Left kidney (tissue), 8 donors: Measurements from ENCODE around the gene SULT1A2. TPM values are rescaled to one million over a fixed set of nuclear protein-coding genes. Genes with fewer than 3 reads are reported as not detected.
"Not testable (repeated sequence)": the region's sequence is repeated elsewhere in the genome, so short reads cannot be mapped to it uniquely, and the experiment has no call there.

ENCODE experiments used
- DNase-seq: peaks from one replicate; pipeline ENCODE4 v3.0.0-alpha.2; 2013
- long read RNA-seq, 8 donors: transcript quantifications; one replicate each; lab custom pipeline, GENCODE V29; 2026
- polyA plus RNA-seq: library from polyadenylated mRNA; unstranded; fragments of 120-200 nt; gene quantifications from one replicate; pipeline ENCODE4 v1.2.1, GENCODE V29; 2013; ENCODE audit not compliant: insufficient read length

SULT1A2 gene
- polyA plus RNA-seq = 2.2 TPM
- long read RNA-seq, donor 1 = 0 reads
- long read RNA-seq, donor 2 = 0 reads
- long read RNA-seq, donor 3 = 0 reads
- long read RNA-seq, donor 4 = 0 reads
- long read RNA-seq, donor 5 = 0 reads
- long read RNA-seq, donor 6 = 0 reads
- long read RNA-seq, donor 7 = 0 reads
- long read RNA-seq, donor 8 = 0 reads

- DNase-seq = no peak
Measured at GRCh38 chr16:28596840-28597691, at the start of gene SULT1A2. TSS of gene SULT1A2 (minus strand) at chr16:28597050. CDS start at chr16:28595930, 1,120 bp downstream.

DNA sequence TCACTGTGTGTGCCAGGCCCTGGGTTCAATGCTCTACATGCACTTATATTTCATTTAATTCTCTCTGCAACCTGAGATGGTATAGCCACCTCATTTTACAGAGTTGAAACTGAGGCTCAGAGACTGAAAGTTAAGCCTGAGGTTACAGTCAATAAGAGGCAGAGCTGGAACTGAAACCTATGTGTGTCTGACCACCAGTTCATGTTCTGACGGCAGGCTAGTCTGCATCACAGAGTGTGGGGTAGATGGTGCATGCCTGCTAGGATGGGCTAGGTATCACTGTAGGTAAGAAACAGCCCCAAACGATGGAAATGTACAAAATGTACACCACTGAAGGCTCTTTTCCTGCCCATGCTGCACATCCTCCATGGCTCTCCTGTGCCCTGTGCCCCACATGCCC is 43.1 kb upstream of the SULT1A2 start:
- DNase-seq = not testable (repeated sequence)

DNA sequence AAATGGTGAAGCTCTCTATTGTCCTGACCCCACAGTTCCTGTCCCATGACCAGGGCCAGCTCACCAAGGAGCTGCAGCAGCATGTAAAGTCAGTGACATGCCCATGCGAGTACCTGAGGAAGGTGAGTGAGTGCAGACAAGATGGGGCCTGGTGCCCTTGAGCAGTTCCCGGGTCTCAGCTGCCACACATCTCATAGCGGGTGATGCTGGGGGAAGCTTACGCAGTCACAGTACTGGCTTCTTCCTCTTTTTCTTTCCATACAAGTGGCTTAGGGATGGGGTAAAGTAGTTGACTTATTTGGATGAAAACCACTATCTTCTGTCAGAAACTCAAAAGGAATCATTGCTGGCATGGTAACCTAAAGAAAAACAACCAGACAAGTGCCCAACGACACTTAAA is 41.5 kb upstream of the SULT1A2 start:
- not testable (repeated sequence) for DNase-seq

DNA sequence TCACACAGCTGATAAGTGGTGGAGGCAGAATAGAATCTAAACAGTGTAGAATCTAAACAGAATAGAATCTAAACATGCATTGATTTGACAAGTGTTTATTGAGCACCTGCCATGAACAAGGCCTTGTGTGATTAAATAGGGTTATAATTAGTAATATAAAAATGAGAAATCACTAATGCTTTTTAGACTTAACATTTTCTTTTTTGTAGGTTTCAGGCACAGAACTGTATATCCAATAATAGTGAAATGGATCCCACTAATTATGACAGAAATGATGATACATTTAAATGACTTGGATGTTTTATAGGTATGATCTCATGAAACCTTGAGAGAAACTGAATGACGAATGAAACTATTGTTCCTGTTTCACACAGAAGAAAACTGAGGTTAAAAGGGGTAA is 40.9 kb upstream of the SULT1A2 start, which contains the start of gene NPIPB8:
TSS of gene NPIPB8 (plus strand) at position 301 of the 400 bp plus-strand sequence. CDS start 296 bp downstream, outside the sequence.
- DNase-seq = not testable (repeated sequence)

- not testable (repeated sequence) for DNase-seq
Measured at GRCh38 chr16:28636093-28636823, 39.4 kb upstream of the SULT1A2 start.

- not testable (repeated sequence) for DNase-seq
Measured at GRCh38 chr16:28630905-28631304, 34.1 kb upstream of the SULT1A2 start.

- DNase-seq = no peak
Measured at GRCh38 chr16:28623172-28623711, 26.4 kb upstream of the SULT1A2 start.

DNA sequence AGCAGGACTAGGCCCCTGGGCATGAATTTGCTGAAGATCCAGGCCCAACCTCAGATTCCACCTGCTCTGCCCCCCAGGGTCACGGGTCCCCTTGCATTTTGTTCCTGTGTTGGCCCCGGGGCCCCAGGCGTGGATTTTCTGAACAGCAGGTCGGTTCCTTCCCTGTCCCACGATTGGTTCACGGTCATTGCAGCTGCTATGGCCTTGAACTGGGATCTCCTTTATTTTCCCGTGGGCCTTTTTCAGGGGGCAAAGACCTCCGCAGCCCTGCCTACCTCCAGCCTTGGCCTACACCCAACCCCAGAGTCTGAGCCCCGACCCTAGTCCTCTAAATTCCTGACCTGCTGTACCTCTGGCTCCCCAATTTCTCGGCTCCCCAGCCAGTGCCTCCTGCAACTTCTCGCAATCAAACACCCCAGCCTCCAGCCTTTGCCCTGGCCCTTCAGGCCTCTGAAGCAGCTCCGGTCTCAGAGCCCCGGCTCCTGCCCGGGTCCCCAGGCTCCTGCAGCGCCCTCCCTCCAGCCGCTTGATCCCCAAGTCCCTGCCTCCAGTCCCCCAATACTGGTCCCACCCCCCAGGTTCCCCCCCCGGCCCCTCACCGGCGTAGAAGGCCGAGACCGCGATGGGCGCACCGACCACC is 25.8 kb upstream of the SULT1A2 start:
- not testable (repeated sequence) for DNase-seq

DNA sequence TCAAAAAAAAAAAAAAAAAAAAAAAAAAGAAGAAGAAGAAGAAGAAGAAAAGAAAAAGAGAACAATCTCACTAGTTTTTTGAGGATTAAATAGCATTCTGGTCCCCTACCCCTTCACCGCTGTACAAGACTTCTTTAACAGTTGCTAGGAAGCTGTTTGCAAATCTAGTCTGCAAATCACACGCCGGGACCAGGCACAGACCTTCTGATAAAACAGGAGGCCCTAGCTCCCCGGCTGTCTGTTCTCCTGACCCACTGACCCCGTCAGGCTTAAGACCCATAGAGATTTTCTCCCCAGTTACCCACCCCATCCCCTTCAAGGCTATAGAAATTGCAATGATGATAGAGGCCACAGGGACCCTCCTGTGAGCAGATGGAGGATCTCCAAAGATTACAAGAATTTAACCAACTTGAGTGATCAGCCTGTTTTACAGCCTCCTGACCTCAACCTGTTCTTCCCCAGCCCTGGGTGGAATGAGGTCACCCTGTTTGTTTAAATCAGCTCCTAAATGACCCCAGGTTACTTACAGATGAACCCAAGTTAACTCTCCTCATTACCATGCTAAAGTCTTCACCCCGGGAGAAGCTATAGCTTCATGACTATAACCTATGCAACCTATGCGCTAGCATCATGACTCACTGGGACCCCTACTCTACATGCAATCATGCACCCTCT is 24.8 kb upstream of the SULT1A2 start:
- DNase-seq = no peak

GRCh38 chr16:28620316-28620715 is 23.5 kb upstream of the SULT1A2 start:
- not testable (repeated sequence) for DNase-seq

GRCh38 chr16:28617874-28618273 is 21.0 kb upstream of the SULT1A2 start:
- DNase-seq = no peak

GRCh38 chr16:28616636-28617035 is 19.8 kb upstream of the SULT1A2 start:
- no peak for DNase-seq

- DNase-seq = not testable (repeated sequence)
Measured at GRCh38 chr16:28616224-28616577, 19.4 kb upstream of the SULT1A2 start.

DNA sequence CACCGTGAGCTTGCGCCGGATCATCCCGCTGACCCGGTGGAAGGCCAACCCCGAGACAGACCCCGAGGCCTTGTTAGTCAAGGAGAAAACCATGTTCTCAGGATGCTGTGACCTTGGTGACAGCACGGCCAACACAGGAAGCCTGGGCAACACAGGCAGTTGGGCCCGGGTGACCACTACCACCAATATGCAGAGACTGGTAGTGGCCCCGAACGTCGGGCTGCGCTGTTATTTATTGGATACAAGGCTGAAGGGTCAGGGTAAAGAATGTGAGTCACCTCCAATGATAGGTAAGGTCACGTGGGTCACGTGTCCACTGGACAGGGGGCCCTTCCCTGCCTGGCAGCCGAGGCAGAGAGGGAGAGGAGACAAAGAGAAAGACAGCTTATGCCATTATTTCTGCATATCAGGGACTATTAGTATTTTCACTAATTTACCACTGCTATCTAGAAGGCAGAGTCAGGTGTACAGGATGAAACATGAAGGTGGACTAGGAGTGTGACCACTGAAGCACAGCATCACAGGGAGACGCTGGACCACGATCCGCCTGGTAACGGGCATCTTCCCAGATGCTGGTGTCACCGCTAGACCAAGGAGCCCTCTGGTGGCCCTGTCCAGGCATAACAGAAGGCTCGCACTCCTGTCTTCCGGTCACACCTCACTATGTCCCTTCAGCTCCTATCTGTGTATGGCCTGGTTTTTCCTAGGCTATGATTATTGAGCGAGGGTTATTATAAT is 18.8 kb upstream of the SULT1A2 start:
- not testable (repeated sequence) for DNase-seq

- DNase-seq = not testable (repeated sequence)
Measured at GRCh38 chr16:28614561-28614960, 17.7 kb upstream of the SULT1A2 start.

GRCh38 chr16:28613912-28614311 is 17.1 kb upstream of the SULT1A2 start:
- DNase-seq = not testable (repeated sequence)

DNA sequence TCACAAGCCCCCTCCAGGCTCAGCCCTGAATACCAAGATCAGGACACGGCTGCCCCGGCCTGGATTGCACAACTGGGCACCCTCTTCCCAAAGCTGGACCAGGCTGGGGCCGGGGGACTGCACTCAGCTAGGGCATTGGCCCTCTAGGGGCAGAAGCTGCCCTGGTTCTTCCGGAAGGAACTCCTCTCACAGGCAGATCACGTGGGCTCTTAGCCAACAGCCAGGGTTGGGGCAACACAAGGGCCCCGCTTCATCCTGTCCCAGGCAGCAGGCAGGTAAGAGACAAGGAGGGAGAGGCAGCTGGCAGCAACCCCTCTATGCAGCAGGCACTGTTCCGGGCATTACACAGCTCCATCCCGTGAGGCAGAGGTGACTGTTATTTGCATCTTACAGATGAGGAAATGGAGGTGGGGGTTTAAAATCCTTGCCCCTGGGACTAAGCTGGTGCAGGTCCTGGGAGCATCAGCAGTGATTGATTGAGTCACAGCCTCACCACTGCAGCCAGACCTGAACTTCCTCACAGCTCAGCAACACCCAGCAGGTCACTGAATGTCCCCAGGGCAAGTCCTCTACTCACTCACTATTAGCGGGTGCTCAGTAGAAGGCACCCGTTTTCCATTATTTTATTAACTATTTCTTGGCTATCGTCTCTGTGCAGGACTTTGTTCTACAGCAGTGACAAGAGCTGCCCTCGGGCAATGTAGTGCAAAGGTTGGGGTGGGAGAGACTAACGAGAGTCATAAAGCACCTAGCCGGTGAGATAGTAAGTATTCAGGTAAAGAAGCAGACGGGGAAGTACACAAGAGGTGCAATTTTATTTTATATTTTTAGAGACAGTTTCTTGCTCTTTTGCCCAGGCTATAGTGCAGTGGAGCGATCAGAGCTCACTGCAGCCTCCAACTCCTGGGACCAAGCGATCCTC is 15.8 kb upstream of the SULT1A2 start:
- not testable (repeated sequence) for DNase-seq

DNA sequence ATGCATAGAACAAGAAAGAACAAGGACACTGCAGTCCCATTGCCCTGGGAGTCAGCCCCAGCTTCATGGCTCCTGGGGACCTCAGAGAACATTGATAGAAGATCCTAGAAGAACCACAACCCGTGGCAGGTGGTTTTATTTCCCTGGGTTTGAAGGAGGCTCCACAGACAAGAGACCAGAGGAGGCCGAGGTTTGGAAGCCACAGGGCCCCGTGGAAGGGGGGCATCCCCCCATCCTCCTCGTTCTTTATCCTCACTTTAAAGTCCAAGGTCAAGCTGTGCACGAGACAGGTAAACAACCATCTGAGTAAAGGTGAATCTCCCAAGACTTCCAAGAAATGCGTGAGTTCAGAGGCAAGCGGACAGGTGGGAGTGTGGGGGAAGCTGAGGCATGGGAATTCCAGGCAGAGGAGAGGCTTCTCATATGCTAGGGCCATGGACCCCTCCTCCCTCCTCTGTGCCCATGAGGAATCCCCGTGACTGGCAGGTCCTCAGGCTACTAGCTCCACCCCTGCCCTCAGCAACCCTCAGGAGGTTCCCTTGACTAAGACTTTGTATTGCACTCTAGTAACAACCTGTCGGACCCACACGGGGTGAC is 13.8 kb upstream of the SULT1A2 start:
- DNase-seq = no peak
